Cardiac muscle cell (in vitro differentiated cells and primary cell): ENCODE data around the gene CUX1. TPM values are rescaled to one million over a fixed set of nuclear protein-coding genes. Genes with fewer than 3 reads are reported as not detected.
"Not testable (repeated sequence)": the region's sequence is repeated elsewhere in the genome, so short reads cannot be mapped to it uniquely, and the experiment has no call there.

Experiments used
- DNase-seq, 2 donors: peaks; one replicate each; pipeline versions ENCODE4 v3.0.0 to v3.0.0-alpha.2; 2010 to 2017; ENCODE audit warnings: low read depth in 1 of 2, low spot score in 1 of 2
- H3K27ac ChIP-seq: fragments of 200-600 bp; sonication (generic); 2 replicates; pipeline ENCODE4 v1.5.1; 2016
- H3K27me3 ChIP-seq: fragments of 200-600 bp; sonication (generic); 2 replicates; pipeline ENCODE4 v1.6.0; 2016; ENCODE audit warnings: control low read depth
- H3K36me3 ChIP-seq: fragments of 200-600 bp; sonication (generic); 2 replicates; pipeline ENCODE4 v1.5.1; 2016; ENCODE audit warnings: control low read depth
- H3K4me1 ChIP-seq: fragments of 200-600 bp; sonication (generic); 2 replicates; pipeline ENCODE4 v1.8.1; 2017; ENCODE audit warnings: low read depth, mild to moderate bottlenecking, mixed run types
- H3K4me3 ChIP-seq: fragments of 200-600 bp; sonication (generic); 2 replicates; pipeline ENCODE4 v1.5.1; 2016; ENCODE audit warnings: mild to moderate bottlenecking
- H3K9me3 ChIP-seq: fragments of 200-600 bp; sonication (generic); 2 replicates; pipeline ENCODE4 v1.5.1; 2017; ENCODE audit warnings: low read depth, mild to moderate bottlenecking, control low read depth
- CTCF ChIP-seq: IDR thresholded peaks from 2 replicates; pipeline ENCODE4 v1.5.1; 2012; ENCODE audit warnings: low read depth, mild to moderate bottlenecking, low read length
- polyA plus RNA-seq: library from polyadenylated mRNA; unstranded; fragments of >200 nt; fragmentation: Nextera tagmentation; extraction: Ambion mirVana; gene quantifications from 2 replicates; pipeline ENCODE4 v1.2.1, GENCODE V29; 2016
- total RNA-seq: library from RNA; depleted of rRNA; stranded (reverse); fragments of >200 nt; gene quantifications from 2 replicates; pipeline ENCODE4 v1.2.3, GENCODE V29; 2016

The CUX1 gene
- total and polyA plus RNA-seq, 2 experiments from 2014 or later = 67.7 to 85.3 TPM

- no peaks in the 10 kb centered on the region for H3K27me3 ChIP-seq
- no peaks in the 10 kb centered on the region for H3K9me3 ChIP-seq
- no peak overlapping the region for H3K27ac ChIP-seq
- no peak for TF ChIP-seq CTCF
- DNase-seq = no peak
- H3K4me3 ChIP-seq = no peak overlapping the region
- no peaks in the 10 kb centered on the region for H3K36me3 ChIP-seq
- peaks cover 6% of the 10 kb centered on the region for H3K4me1 ChIP-seq
Observed at GRCh38 chr7:101848208-101848951, 31.0 kb downstream of the CUX1 start.

GRCh38 chr7:101849314-101849713, 31.9 kb downstream of the CUX1 start:
- not testable (repeated sequence) for H3K27ac ChIP-seq, H3K9me3 ChIP-seq, H3K27me3 ChIP-seq, H3K36me3 ChIP-seq, H3K4me1 ChIP-seq, DNase-seq, H3K4me3 ChIP-seq

- H3K27me3 ChIP-seq, H3K4me3 ChIP-seq, DNase-seq, H3K36me3 ChIP-seq, H3K27ac ChIP-seq, H3K9me3 ChIP-seq: not testable (repeated sequence)
- peaks cover 14% of the 10 kb centered on the region for H3K4me1 ChIP-seq
Observed at GRCh38 chr7:101852364-101852763, 34.9 kb downstream of the CUX1 start.

- H3K9me3 ChIP-seq = no peaks in the 10 kb centered on the region
- no peak for TF ChIP-seq CTCF
- H3K36me3 ChIP-seq = no peaks in the 10 kb centered on the region
- peaks cover 14% of the 10 kb centered on the region for H3K4me1 ChIP-seq
- no peak overlapping the region for H3K27ac ChIP-seq
- DNase-seq = no peak
- H3K27me3 ChIP-seq = no peaks in the 10 kb centered on the region
- H3K4me3 ChIP-seq = no peak overlapping the region
Observed at GRCh38 chr7:101853684-101854083, 36.3 kb downstream of the CUX1 start.

- no peak overlapping the region for H3K4me3 ChIP-seq
- no peaks in the 10 kb centered on the region for H3K36me3 ChIP-seq
- no peak for TF ChIP-seq CTCF
- H3K27ac ChIP-seq = no peak overlapping the region
- no peaks in the 10 kb centered on the region for H3K9me3 ChIP-seq
- H3K4me1 ChIP-seq = peaks cover 17% of the 10 kb centered on the region
- no peak for DNase-seq
- no peaks in the 10 kb centered on the region for H3K27me3 ChIP-seq
Observed at GRCh38 chr7:101854084-101854865, 36.8 kb downstream of the CUX1 start.

- no peaks in the 10 kb centered on the region for H3K27me3 ChIP-seq
- no peaks in the 10 kb centered on the region for H3K36me3 ChIP-seq
- DNase-seq = peak in 1 of 2 donors; percentile 88
- peaks cover 32% of the 10 kb centered on the region for H3K4me1 ChIP-seq
- peak overlapping the region; percentile 50 for H3K27ac ChIP-seq
- H3K9me3 ChIP-seq = no peaks in the 10 kb centered on the region
- no peak overlapping the region for H3K4me3 ChIP-seq
- peak; percentile 39 for TF ChIP-seq CTCF
Observed at GRCh38 chr7:101856473-101857357, 39.3 kb downstream of the CUX1 start.
